ENCODE data around the gene PPARA.

- TF ChIP-seq CTCF (IDR thresholded peaks at IDR 0.05; ENCODE audit: insufficient read depth, low read depth, low read length) = no peak
- no peak for TF ChIP-seq EZH2 (IDR thresholded peaks at IDR 0.05; ENCODE audit: insufficient read depth, low read length)
Observed at GRCh38 chr22:46247443-46247975, 97.2 kb downstream of the PPARA start.

All from astrocyte (in vitro differentiated cells and primary cell).